Osteoblast (primary cell): ENCODE measurements around the gene MLH3. TPM values are rescaled to one million over a fixed set of nuclear protein-coding genes. Genes with fewer than 3 reads are reported as not detected.

Experiments
- DNase-seq: peaks from one replicate; pipeline ENCODE4 v3.0.0; 2011; ENCODE audit warnings: low spot score, mixed read lengths; ENCODE audit not compliant: insufficient read length; ENCODE audit errors: missing footprints
- H2AFZ ChIP-seq: 2 replicates; pipeline ENCODE4 v1.6.0; 2011; ENCODE audit warnings: mild to moderate bottlenecking, low read length
- H3K27ac ChIP-seq: 2 replicates; pipeline ENCODE4 v1.5.1; 2011; ENCODE audit warnings: mild to moderate bottlenecking, low read depth, low read length, moderate library complexity
- H3K27me3 ChIP-seq: 2 replicates; pipeline ENCODE4 v1.6.0; 2012; ENCODE audit warnings: mild to moderate bottlenecking, control low read depth, inconsistent platforms, low read length, moderate library complexity; ENCODE audit not compliant: insufficient read depth
- H3K36me3 ChIP-seq: 2 replicates; pipeline ENCODE4 v1.5.1; 2011; ENCODE audit warnings: mild to moderate bottlenecking, low read length, control low read depth, moderate library complexity; ENCODE audit not compliant: insufficient read depth
- H3K4me1 ChIP-seq: 2 replicates; pipeline ENCODE4 v1.5.1; 2011; ENCODE audit warnings: mild to moderate bottlenecking, low read length, control low read depth, moderate library complexity; ENCODE audit not compliant: insufficient read depth
- H3K4me2 ChIP-seq: 2 replicates; pipeline ENCODE4 v1.6.0; 2011; ENCODE audit warnings: mild to moderate bottlenecking, low read length; ENCODE audit not compliant: insufficient read depth
- H3K4me3 ChIP-seq: fragments of 200-600 bp; sonication (generic); 3 replicates; pipeline ENCODE4 v1.5.1; 2012; ENCODE audit warnings: mild to moderate bottlenecking, low read length, inconsistent platforms; ENCODE audit not compliant: insufficient read depth
- H3K79me2 ChIP-seq: 2 replicates; pipeline ENCODE4 v1.6.0; 2012; ENCODE audit warnings: mild to moderate bottlenecking, low read length, control low read depth, inconsistent platforms; ENCODE audit not compliant: insufficient read depth
- H3K9me3 ChIP-seq: 2 replicates; pipeline ENCODE4 v1.5.1; 2011; ENCODE audit warnings: low read depth, low read length, control low read depth
- H4K20me1 ChIP-seq: 2 replicates; pipeline ENCODE4 v1.6.0; 2012; ENCODE audit warnings: mild to moderate bottlenecking, low read length, control low read depth; ENCODE audit not compliant: insufficient read depth
- CTCF ChIP-seq: IDR thresholded peaks from 2 replicates; pipeline ENCODE4 v1.5.1; 2011; ENCODE audit warnings: mild to moderate bottlenecking, low read depth, low read length, moderate library complexity; ENCODE audit errors: extremely low read depth
- total RNA-seq: library from RNA; depleted of rRNA; stranded (reverse); fragments of >200 nt; gene quantifications from 2 replicates; pipeline ENCODE4 v1.2.3, GENCODE V29; 2012

MLH3 gene
- total RNA-seq, 1 donor: 40.5 TPM

GRCh38 chr14:75048101-75048500, 3.2 kb downstream of the MLH3 start:
- Histone ChIP-seq H3K9me3 (no peaks in the 10 kb centered on the region), H3K27ac (no peak overlapping the region), H3K4me1 (peaks cover 38% of the 10 kb centered on the region), H3K4me2 (no peak overlapping the region), H4K20me1 (no peaks in the 10 kb centered on the region), H3K79me2 (peaks cover 22% of the 10 kb centered on the region), H2AFZ (no peak overlapping the region), H3K4me3 (no peak overlapping the region), H3K36me3 (no peaks in the 10 kb centered on the region), H3K27me3 (no peaks in the 10 kb centered on the region)
- TF ChIP-seq CTCF: no peak
- no peak for DNase-seq

GRCh38 chr14:75047506-75047905, 3.8 kb downstream of the MLH3 start:
- Histone ChIP-seq H2AFZ (no peak overlapping the region), H3K4me3 (no peak overlapping the region), H3K79me2 (peaks cover 22% of the 10 kb centered on the region), H3K36me3 (peaks cover under 1% of the 10 kb centered on the region), H3K4me1 (peaks cover 38% of the 10 kb centered on the region), H4K20me1 (no peaks in the 10 kb centered on the region), H3K27ac (no peak overlapping the region), H3K4me2 (no peak overlapping the region), H3K27me3 (no peaks in the 10 kb centered on the region), H3K9me3 (no peaks in the 10 kb centered on the region)
- TF ChIP-seq CTCF: no peak
- no peak for DNase-seq

- H3K36me3 ChIP-seq: peaks cover 7% of the 10 kb centered on the region
- peak; percentile 74 for DNase-seq
- no peak for TF ChIP-seq CTCF
- H3K9me3 ChIP-seq: no peaks in the 10 kb centered on the region
- H3K79me2 ChIP-seq: peaks cover 25% of the 10 kb centered on the region
- H3K4me2 ChIP-seq: peak overlapping the region; percentile 20
- peaks cover 38% of the 10 kb centered on the region for H3K4me1 ChIP-seq
- no peak overlapping the region for H3K4me3 ChIP-seq
- no peaks in the 10 kb centered on the region for H4K20me1 ChIP-seq
- H3K27ac ChIP-seq: no peak overlapping the region
- H2AFZ ChIP-seq: no peak overlapping the region
- H3K27me3 ChIP-seq: no peaks in the 10 kb centered on the region
Observed at GRCh38 chr14:75046899-75047298, 4.4 kb downstream of the MLH3 start.

- Histone ChIP-seq H2AFZ (no peak overlapping the region), H3K36me3 (peaks cover 7% of the 10 kb centered on the region), H3K4me3 (no peak overlapping the region), H3K27me3 (no peaks in the 10 kb centered on the region), H3K9me3 (no peaks in the 10 kb centered on the region), H3K27ac (no peak overlapping the region), H4K20me1 (no peaks in the 10 kb centered on the region), H3K79me2 (peaks cover 25% of the 10 kb centered on the region), H3K4me2 (no peak overlapping the region), H3K4me1 (peaks cover 38% of the 10 kb centered on the region)
- DNase-seq: no peak
- no peak for TF ChIP-seq CTCF
Observed at GRCh38 chr14:75046275-75046674, 5.0 kb downstream of the MLH3 start.
